Activated CD4-positive, alpha-beta T cell treated with anti-CD3 and anti-CD28 coated beads, Interleukin-2, amount 10 ng/mL, durations not matched to agents 7 days and 5 days (primary cell): ENCODE data around the gene ATG5. TPM values are rescaled to one million over a fixed set of nuclear protein-coding genes. Genes with fewer than 3 reads are reported as not detected.
"Not testable (repeated sequence)": the region's sequence is repeated elsewhere in the genome, so short reads cannot be mapped to it uniquely, and the experiment has no call there.

Experiments used
- CTCF ChIA-PET: fragments of 350-600 bp; sonication (Branson Sonifier 250); formaldehyde crosslinking; loops from one replicate; lab custom pipeline; 2021; ENCODE audit warnings: antibody characterized with exemption; lab: Charles Lee
- POLR2A ChIA-PET: fragments of 350-600 bp; sonication (Branson Sonifier 250); formaldehyde crosslinking; loops from one replicate; lab custom pipeline; 2021; ENCODE audit warnings: antibody characterized with exemption; lab: Charles Lee
- DNase-seq: peaks from one replicate; pipeline ENCODE4 v3.0.0-alpha.2; 2020
- H3K27ac Mint-ChIP-seq: one replicate; pipeline ENCODE4 v1.8.0; 2021; ENCODE audit warnings: mild to moderate bottlenecking, moderate library complexity, mixed read lengths
- H3K27me3 Mint-ChIP-seq: one replicate; pipeline ENCODE4 v1.8.0; 2021; ENCODE audit warnings: mixed read lengths
- H3K36me3 Mint-ChIP-seq: one replicate; pipeline ENCODE4 v1.8.0; 2021; ENCODE audit warnings: low read depth, mixed read lengths
- H3K4me1 Mint-ChIP-seq: one replicate; pipeline ENCODE4 v1.8.0; 2021; ENCODE audit warnings: mixed read lengths
- H3K4me3 Mint-ChIP-seq: one replicate; pipeline ENCODE4 v1.8.0; 2021; ENCODE audit warnings: mild to moderate bottlenecking, moderate library complexity, mixed read lengths
- H3K9me3 Mint-ChIP-seq: one replicate; pipeline ENCODE4 v1.8.0; 2021; ENCODE audit warnings: mixed read lengths
- total RNA-seq, 2 experiments: library from RNA; stranded (reverse); gene quantifications; one replicate each; pipeline ENCODE4 v1.2.3, GENCODE V29; 2021

The ATG5 gene
- total RNA-seq, 2 experiments from 2014 or later, result 27.4 to 29.3 TPM

- Mint-ChIP-seq H3K27ac (no peak overlapping the region), H3K4me3 (no peak overlapping the region), H3K9me3 (peaks cover 8% of the 10 kb centered on the region), H3K27me3 (peaks cover 4% of the 10 kb centered on the region), H3K4me1 (peaks cover 19% of the 10 kb centered on the region), H3K36me3 (peaks cover 6% of the 10 kb centered on the region)
- ChIA-PET POLR2A (no interaction called here), CTCF (interaction anchor here (2.4 to 2.9 kb wide), 3 partner anchors 10 to 12 kb away, joined by 8 to 9 read pairs (median 8); no protein-coding TSS in a partner anchor)
- no peak for DNase-seq
Measured at GRCh38 chr6:106152952-106153351, 172.6 kb downstream of the ATG5 start.

DNA sequence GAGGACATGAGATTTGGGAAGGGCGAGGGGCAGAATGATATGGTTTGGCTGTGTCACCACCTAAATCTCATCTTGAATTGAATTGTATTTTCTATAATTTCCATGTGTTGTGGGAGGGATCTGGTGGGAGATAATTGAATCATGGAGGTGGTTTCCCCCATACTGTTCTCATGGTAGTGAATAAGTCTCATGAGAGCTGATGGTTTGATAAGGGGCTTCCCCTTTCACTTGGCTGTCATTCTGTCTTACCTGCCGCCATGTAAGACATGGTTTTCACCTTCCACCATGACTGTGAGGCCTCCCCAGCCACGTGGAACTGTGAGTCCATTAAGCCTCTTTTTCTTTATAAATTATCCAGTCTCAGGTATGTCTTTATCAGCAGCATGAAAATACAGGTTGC, 173.1 kb downstream of the ATG5 start:
- not testable (repeated sequence) for H3K36me3 Mint-ChIP-seq

GRCh38 chr6:106149472-106150069, 176.0 kb downstream of the ATG5 start:
- DNase-seq, result peak; percentile 32
- Mint-ChIP-seq H3K27ac (peak overlapping the region; percentile 0), H3K9me3 (peaks cover 8% of the 10 kb centered on the region), H3K4me3 (no peak overlapping the region), H3K36me3 (peaks cover 6% of the 10 kb centered on the region), H3K4me1 (peaks cover 43% of the 10 kb centered on the region), H3K27me3 (no peaks in the 10 kb centered on the region)
- POLR2A ChIA-PET, result no interaction called here
- CTCF ChIA-PET, result interaction anchor here (1.0 to 2.1 kb wide), 3 partner anchors 8 to 30 kb away, joined by 4 to 9 read pairs (median 7); no protein-coding TSS in a partner anchor

More for the DNA sequence above, 173.1 kb downstream of the ATG5 start:
- H3K4me3 Mint-ChIP-seq, H3K9me3 Mint-ChIP-seq, POLR2A ChIA-PET, H3K27ac Mint-ChIP-seq, DNase-seq, H3K27me3 Mint-ChIP-seq: not testable (repeated sequence)
- peaks cover 22% of the 10 kb centered on the region for H3K4me1 Mint-ChIP-seq
- CTCF ChIA-PET, result interaction anchor here (2.4 to 2.9 kb wide), 2 partner anchors 11 to 12 kb away, joined by 8 to 9 read pairs; no protein-coding TSS in a partner anchor

DNA sequence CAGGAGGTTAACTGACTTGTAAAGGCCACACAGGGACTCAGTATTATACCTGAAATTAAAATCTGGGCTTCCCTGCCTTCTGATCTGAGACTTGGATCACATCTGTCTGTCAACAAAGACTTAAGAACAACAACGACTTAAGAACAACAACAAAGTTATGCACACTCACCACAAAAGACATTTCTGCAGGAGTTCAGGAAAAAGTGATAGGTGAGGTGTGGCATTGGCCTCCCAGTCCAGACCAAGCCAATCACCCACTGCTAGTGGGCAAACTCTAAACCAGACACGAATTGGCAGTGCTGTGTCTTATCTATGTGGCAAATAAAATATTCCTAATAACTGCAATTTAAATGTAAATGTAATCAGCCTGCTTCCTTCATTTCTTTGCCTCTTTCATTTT, 178.1 kb downstream of the ATG5 start:
- POLR2A ChIA-PET, result no interaction called here
- Mint-ChIP-seq H3K4me1 (peaks cover 60% of the 10 kb centered on the region), H3K27ac (no peak overlapping the region), H3K27me3 (no peaks in the 10 kb centered on the region), H3K9me3 (peaks cover 8% of the 10 kb centered on the region), H3K4me3 (no peak overlapping the region), H3K36me3 (peaks cover 3% of the 10 kb centered on the region)
- CTCF ChIA-PET, result interaction anchor here (1.3 to 9.2 kb wide), 3 partner anchors 9 to 25 kb away, joined by 5 to 52 read pairs (median 6); no protein-coding TSS in a partner anchor
- no peak for DNase-seq

GRCh38 chr6:106146852-106147351, 178.7 kb downstream of the ATG5 start:
- DNase-seq, result no peak
- no peaks in the 10 kb centered on the region for H3K27me3 Mint-ChIP-seq
- CTCF ChIA-PET, result interaction anchor here (0.6 to 9.2 kb wide), 7 partner anchors 8 to 60 kb away, joined by 3 to 52 read pairs (median 5); no protein-coding TSS in a partner anchor
- POLR2A ChIA-PET, result no interaction called here
- peaks cover 65% of the 10 kb centered on the region for H3K4me1 Mint-ChIP-seq
- no peak overlapping the region for H3K4me3 Mint-ChIP-seq
- peaks cover 4% of the 10 kb centered on the region for H3K9me3 Mint-ChIP-seq
- no peaks in the 10 kb centered on the region for H3K36me3 Mint-ChIP-seq
- H3K27ac Mint-ChIP-seq, result no peak overlapping the region

DNA sequence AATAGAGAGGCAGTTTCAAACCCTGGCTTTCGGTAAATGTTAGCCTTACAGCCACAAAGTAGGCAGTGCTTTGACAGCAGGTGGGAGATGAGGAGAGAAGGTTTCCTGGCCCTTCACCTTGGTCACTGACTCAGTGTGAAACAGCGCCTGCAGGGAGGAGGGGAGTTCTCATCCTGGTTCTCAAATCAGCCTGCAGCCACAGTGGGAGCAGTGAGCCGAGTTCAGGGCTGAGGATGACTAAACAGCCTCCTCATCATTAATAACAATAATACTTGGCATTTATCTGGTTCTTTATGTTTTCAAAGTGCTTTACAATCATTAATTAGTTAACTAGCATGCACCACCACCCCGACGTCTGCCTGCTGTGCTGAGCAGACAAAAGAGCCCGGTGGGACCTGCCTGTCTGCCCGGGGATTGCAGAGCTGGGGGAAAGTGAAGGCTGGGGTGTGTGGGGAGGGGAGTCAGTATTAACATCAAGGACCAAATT, 179.8 kb downstream of the ATG5 start:
- H3K4me3 Mint-ChIP-seq, result no peak overlapping the region
- POLR2A ChIA-PET, result no interaction called here

GRCh38 chr6:106145144-106145543, 180.4 kb downstream of the ATG5 start:
- H3K9me3 Mint-ChIP-seq, result no peaks in the 10 kb centered on the region
- CTCF ChIA-PET, result interaction anchor here (9.2 kb wide), 1 partner anchor 17 kb away, joined by 52 read pairs; no protein-coding TSS in a partner anchor
- H3K4me3 Mint-ChIP-seq, result no peak overlapping the region
- H3K27me3 Mint-ChIP-seq, result no peaks in the 10 kb centered on the region
- H3K36me3 Mint-ChIP-seq, result no peaks in the 10 kb centered on the region
- H3K27ac Mint-ChIP-seq, result no peak overlapping the region
- H3K4me1 Mint-ChIP-seq, result peaks cover 79% of the 10 kb centered on the region
- POLR2A ChIA-PET, result no interaction called here
- DNase-seq, result no peak

More for the DNA sequence above, 179.8 kb downstream of the ATG5 start:
- no peak for DNase-seq
- H3K9me3 Mint-ChIP-seq, result no peaks in the 10 kb centered on the region
- CTCF ChIA-PET, result interaction anchor here (0.9 to 9.2 kb wide), 4 partner anchors 9 to 22 kb away, joined by 3 to 52 read pairs (median 3); no protein-coding TSS in a partner anchor
- H3K27ac Mint-ChIP-seq, result no peak overlapping the region
- H3K36me3 Mint-ChIP-seq, result no peaks in the 10 kb centered on the region
- peaks cover 74% of the 10 kb centered on the region for H3K4me1 Mint-ChIP-seq
- H3K27me3 Mint-ChIP-seq, result no peaks in the 10 kb centered on the region

DNA sequence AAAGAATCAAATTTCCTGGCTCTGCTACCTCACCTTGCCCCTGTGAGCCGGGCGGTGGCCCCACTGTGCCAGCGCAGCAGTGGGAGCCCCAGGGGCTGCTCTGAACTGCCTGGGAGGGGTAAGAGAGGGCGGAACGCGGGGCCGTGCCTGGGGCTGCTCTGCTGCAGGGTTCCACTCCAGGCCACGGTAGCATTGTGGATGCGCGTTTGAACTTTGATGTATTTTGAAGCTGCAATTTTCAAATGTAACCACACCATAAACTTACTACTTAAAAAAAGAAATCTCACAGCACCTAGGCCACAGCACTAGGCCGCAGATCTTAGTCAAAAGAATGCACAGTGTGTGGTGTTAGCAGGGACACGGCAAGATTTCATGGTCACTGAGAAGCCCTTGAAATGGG, 181.9 kb downstream of the ATG5 start:
- Mint-ChIP-seq H3K4me3 (no peak overlapping the region), H3K27me3 (no peaks in the 10 kb centered on the region), H3K9me3 (no peaks in the 10 kb centered on the region), H3K4me1 (peaks cover 72% of the 10 kb centered on the region), H3K27ac (no peak overlapping the region), H3K36me3 (peaks cover 2% of the 10 kb centered on the region)
- ChIA-PET POLR2A (no interaction called here), CTCF (interaction anchor here (0.6 to 9.2 kb wide), 5 partner anchors 10 to 143 kb away, joined by 3 to 52 read pairs (median 3); no protein-coding TSS in a partner anchor)
- DNase-seq, result no peak

- H3K36me3 Mint-ChIP-seq, result peaks cover 2% of the 10 kb centered on the region
- H3K4me3 Mint-ChIP-seq, result no peak overlapping the region
- POLR2A ChIA-PET, result no interaction called here
- DNase-seq, result no peak
- CTCF ChIA-PET, result interaction anchor here (1.1 to 9.2 kb wide), 6 partner anchors 11 to 24 kb away, joined by 3 to 52 read pairs (median 6); no protein-coding TSS in a partner anchor
- peak overlapping the region; percentile 95 for H3K27ac Mint-ChIP-seq
- no peaks in the 10 kb centered on the region for H3K27me3 Mint-ChIP-seq
- H3K4me1 Mint-ChIP-seq, result peaks cover 67% of the 10 kb centered on the region
- no peaks in the 10 kb centered on the region for H3K9me3 Mint-ChIP-seq
Measured at GRCh38 chr6:106142876-106143431, 182.6 kb downstream of the ATG5 start.

DNA sequence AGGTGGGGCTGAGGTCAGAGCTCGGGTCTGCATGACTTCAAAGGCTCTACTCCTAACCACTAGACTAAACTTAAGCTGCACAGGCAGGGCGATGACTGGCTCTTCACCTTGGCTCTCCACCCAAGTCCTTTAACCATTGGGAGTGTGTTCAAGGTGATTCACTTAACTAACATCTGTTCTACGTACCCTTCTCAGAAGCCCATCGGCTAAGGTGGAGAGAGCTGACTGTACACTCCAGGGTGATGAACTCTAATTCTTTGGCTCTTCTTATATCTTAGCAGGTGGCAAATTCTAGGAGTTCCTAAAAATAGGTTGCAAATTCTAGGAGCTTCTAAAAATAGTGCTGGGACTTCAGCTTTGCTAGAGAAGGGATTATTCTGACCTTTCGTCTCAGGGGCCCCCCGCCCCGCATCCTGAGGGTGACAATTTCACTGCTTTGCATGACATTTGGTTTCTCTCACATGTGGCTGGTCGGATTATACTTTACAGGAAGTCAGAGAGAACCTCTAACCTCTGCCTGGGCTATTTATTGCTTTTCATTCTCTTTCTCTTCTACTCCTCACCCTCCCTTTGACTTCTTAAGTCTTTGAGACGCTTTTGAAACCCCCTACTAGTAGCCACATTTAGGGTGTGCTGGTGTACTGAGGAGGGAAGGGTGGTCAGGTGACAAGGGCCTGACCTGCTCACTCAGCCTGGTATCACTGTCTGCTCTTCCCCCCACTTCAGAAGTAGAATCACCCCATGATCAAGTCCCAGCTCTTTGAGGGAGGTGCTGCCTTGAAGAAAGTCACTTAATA, 183.9 kb downstream of the ATG5 start:
- peak overlapping the region; percentile 95 for H3K27ac Mint-ChIP-seq
- no peaks in the 10 kb centered on the region for H3K9me3 Mint-ChIP-seq
- DNase-seq, result peak; percentile 59
- peaks cover 2% of the 10 kb centered on the region for H3K36me3 Mint-ChIP-seq
- H3K4me1 Mint-ChIP-seq, result peaks cover 60% of the 10 kb centered on the region
- ChIA-PET POLR2A (interaction anchor here (0.7 to 1.0 kb wide), 4 partner anchors 26 to 409 kb away, joined by 3 to 4 read pairs (median 4); no protein-coding TSS in a partner anchor), CTCF (interaction anchor here (0.9 to 9.2 kb wide), 11 partner anchors 8 to 55 kb away, joined by 3 to 52 read pairs (median 6); partner anchors contain the start of gene PRDM1)
- H3K4me3 Mint-ChIP-seq, result peak overlapping the region; percentile 61
- H3K27me3 Mint-ChIP-seq, result no peaks in the 10 kb centered on the region

GRCh38 chr6:106138151-106138550, 187.4 kb downstream of the ATG5 start:
- no peak for DNase-seq
- Mint-ChIP-seq H3K27me3 (no peaks in the 10 kb centered on the region), H3K36me3 (peaks cover 2% of the 10 kb centered on the region), H3K4me3 (no peak overlapping the region), H3K9me3 (no peaks in the 10 kb centered on the region), H3K4me1 (peaks cover 37% of the 10 kb centered on the region), H3K27ac (no peak overlapping the region)
- CTCF ChIA-PET, result no interaction called here
- POLR2A ChIA-PET, result no interaction called here

- Mint-ChIP-seq H3K4me3 (no peak overlapping the region), H3K4me1 (peaks cover 24% of the 10 kb centered on the region), H3K9me3 (no peaks in the 10 kb centered on the region), H3K36me3 (peaks cover 2% of the 10 kb centered on the region), H3K27ac (no peak overlapping the region), H3K27me3 (no peaks in the 10 kb centered on the region)
- CTCF ChIA-PET, result interaction anchor here (0.6 to 1.4 kb wide), 6 partner anchors 9 to 295 kb away, joined by 3 to 4 read pairs (median 3); no protein-coding TSS in a partner anchor
- POLR2A ChIA-PET, result no interaction called here
- no peak for DNase-seq
Measured at GRCh38 chr6:106136845-106137244, 188.7 kb downstream of the ATG5 start.
